Thyroid gland (tissue), 4 donors: ENCODE results near the gene AKAP6.

Source experiments
- POLR2A ChIP-seq, 2 donors: fragments of 450-650 bp; IDR thresholded peaks; one replicate each; pipeline ENCODE4 v1.6.1; 2017; ENCODE audit warnings: antibody characterized with exemption in 2 of 2, mild to moderate bottlenecking in 2 of 2, moderate library complexity in 1 of 2
- TF ChIP-seq, protein P1 (sequence below), 6 experiments: fragments of 200-600 bp in 3 of 6; fragments of 450-650 bp in 3 of 6; sonication (generic) in 3 of 6; IDR thresholded peaks; one replicate each; pipeline ENCODE4 v1.5.1; 2016 to 2019; ENCODE audit warnings: antibody characterized with exemption in 6 of 6, mild to moderate bottlenecking in 2 of 6, inconsistent platforms in 1 of 6, moderate library complexity in 1 of 6

DNA sequence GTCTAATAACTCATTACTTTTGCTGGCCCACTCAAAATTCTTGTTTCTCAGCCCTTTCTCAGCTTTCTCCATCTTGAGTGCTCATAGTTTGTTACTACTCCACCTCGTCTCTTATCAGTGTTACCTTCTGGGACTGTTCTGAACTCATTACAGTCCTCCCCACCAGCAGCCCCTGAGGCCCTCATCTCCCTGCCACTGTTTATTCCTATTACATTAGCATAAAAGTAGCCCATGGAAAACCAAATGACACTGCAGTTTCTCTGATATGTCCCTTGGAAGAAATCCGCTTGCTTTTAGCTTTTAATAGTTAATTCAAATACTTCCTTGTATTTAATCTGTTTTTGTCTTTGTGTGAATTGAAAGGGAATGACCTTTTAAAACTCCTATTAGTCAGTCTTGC is 7.6 kb downstream of the AKAP6 start:
- TF ChIP-seq, protein P1, sequence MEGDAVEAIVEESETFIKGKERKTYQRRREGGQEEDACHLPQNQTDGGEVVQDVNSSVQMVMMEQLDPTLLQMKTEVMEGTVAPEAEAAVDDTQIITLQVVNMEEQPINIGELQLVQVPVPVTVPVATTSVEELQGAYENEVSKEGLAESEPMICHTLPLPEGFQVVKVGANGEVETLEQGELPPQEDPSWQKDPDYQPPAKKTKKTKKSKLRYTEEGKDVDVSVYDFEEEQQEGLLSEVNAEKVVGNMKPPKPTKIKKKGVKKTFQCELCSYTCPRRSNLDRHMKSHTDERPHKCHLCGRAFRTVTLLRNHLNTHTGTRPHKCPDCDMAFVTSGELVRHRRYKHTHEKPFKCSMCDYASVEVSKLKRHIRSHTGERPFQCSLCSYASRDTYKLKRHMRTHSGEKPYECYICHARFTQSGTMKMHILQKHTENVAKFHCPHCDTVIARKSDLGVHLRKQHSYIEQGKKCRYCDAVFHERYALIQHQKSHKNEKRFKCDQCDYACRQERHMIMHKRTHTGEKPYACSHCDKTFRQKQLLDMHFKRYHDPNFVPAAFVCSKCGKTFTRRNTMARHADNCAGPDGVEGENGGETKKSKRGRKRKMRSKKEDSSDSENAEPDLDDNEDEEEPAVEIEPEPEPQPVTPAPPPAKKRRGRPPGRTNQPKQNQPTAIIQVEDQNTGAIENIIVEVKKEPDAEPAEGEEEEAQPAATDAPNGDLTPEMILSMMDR (IDR thresholded peaks at IDR 0.05) = no peak
- TF ChIP-seq POLR2A (IDR thresholded peaks at IDR 0.05) = no peak
